HG02588 (cell line): ENCODE data around the gene ABCG4.
"Not testable (repeated sequence)": the region's sequence is repeated elsewhere in the genome, so short reads cannot be mapped to it uniquely, and the experiment has no call there.

Source experiments
- ATAC-seq: cut with Tn5 transposase; IDR thresholded peaks from one replicate; pipeline ENCODE4 v1.9.1; 2021; ENCODE audit warnings: mild to moderate bottlenecking, moderate library complexity; ENCODE audit not compliant: unreplicated experiment

Gene ABCG4

DNA sequence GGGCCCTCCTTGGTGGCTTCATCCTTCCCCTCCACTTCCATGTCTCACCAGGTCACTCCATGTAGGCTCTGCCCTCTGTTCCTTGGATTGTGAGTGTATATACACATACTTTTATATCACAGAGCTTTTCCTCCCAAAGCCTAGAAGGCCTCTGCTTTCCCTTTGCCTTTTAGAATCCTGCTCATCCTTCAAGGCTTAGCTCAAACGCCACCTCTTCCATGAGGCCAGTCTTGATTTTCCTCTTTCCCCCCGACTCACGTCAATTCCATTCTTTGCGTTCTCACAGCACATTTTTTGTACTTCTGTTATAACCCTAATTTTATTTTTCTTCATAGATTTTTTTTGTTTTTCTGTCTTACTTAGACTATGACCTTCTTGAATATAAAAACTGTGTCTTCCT lies 3.8 kb downstream of the ABCG4 start:
- ATAC-seq, result no peak

DNA sequence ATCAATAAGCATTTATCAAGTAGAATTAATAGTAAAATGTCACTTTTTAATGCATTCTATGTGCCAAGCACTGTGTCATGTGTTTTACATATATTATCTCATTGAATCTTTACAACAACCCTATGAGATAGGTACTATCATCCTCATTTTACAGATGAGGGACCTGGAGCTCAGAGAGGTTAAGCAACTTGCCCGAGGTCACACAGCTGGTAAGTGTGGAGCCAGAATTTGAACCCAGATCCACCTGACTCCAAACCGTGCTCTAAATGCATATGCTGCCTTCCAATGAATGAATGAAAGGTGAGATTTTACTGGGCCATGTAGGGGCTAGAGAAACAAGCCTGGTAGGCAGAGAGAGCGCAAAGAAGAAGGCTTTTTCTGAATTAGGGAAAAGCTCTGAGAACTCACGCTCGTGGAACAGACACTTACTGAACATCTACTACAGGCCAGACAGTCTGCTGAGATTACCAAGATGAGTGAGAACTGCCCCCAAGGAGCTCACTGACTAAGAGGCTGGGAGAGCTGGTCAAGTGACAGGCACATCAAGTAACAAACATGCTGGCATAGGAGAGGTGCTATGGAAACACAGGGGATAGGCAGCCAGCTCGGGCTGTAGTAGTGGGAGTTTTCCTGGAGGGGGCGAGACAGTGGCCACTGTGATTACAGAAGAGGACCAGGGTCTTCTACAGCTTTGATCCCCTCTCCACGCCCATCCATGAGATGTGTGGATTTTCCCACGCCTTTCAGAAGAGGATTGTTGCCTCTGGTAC lies 4.4 kb downstream of the ABCG4 start:
- no peak for ATAC-seq

DNA sequence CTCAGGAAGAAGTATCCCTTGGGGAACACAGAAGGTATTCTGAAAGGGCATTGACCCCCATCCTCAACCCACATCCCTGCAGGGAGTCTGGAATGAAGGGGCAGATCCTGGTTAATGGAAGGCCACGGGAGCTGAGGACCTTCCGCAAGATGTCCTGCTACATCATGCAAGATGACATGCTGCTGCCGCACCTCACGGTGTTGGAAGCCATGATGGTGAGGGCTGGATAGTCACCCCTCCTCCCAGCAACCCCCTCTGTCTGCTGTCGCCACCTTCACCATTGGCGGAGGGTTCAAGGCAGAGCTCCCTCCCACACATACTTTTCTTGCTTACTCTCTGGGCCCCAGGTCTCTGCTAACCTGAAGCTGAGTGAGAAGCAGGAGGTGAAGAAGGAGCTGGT lies 5.3 kb downstream of the ABCG4 start:
- no peak for ATAC-seq

DNA sequence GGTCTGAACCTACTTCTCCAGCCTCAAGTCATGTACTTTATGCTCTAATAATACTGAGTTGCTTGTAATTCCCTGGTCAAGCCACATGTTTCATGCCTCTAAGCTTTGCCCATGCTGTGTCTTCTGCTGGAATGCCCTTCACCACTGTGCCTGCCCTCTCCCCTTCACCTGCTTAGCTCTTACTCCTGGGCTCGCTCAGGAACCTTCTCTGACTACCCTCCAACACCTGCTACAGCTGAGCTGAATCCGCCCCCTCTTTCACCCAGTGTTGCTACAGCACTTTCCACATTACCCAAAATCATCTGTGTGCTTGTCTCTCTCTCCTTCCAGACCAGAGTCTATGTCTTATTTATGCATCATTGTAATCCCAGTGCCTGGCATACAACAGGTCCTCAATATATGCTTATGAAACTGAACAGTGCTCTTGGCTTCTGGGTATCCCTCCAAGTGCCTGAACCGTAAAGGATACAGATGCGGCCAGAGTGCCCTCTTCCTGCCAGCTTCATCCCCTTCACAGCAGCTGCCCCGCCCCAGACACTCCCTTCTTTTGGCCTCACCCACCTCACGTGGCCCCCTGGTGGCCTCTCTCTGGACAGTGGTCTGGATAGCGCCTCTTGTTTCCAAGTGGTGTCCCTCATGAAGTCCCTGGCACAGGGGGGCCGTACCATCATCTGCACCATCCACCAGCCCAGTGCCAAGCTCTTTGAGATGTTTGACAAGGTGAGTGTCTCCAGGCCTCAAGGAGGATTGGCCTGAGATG lies 7.1 kb downstream of the ABCG4 start:
- ATAC-seq, result no peak

DNA sequence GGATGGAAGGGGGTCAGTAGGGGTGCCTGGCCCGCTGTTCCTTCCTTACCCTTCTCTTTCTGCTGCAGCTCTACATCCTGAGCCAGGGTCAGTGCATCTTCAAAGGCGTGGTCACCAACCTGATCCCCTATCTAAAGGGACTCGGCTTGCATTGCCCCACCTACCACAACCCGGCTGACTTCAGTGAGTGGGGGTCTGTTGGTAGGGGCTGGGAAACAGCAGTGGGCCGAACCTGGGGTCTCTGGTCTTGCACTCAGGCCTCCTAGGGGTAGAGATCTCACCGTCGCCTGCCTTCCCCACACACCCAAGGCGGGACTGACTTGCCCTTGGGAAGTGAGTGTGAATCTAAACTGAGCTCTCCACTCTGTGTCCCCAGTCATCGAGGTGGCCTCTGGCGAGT lies 7.6 kb downstream of the ABCG4 start:
- ATAC-seq, result no peak

DNA sequence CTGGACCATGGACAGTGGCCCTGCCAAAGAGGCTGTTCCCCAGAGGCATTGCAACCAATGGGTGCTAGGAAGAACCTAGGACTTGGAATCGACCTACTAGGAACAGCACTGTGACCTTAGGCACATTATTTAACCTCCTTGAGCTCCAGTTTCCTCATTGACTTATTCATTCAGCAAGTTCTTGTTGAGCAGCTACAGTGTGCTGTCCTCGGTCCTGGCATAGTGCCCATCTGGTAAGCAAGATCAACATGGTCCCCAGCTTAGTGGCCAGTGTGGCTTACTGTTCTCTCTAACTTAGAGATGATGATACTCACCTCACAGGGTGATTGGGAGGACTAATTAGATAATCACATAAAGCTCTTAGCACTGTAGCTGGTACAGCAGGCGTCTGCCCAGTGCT lies 8.2 kb downstream of the ABCG4 start:
- ATAC-seq, result no peak

DNA sequence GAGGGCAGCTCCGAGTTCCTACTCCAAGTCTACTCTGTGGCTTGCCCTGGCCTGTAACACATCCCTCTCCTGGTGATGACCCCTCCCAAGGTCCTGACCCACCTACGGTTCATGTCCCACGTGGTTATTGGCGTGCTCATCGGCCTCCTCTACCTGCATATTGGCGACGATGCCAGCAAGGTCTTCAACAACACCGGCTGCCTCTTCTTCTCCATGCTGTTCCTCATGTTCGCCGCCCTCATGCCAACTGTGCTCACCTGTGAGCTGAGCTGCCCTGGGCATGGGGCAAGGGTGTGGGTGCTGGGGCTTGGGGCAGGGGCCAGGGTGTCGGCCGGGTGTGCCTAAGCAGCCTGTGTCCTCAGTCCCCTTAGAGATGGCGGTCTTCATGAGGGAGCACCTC lies 9.6 kb downstream of the ABCG4 start:
- no peak for ATAC-seq

DNA sequence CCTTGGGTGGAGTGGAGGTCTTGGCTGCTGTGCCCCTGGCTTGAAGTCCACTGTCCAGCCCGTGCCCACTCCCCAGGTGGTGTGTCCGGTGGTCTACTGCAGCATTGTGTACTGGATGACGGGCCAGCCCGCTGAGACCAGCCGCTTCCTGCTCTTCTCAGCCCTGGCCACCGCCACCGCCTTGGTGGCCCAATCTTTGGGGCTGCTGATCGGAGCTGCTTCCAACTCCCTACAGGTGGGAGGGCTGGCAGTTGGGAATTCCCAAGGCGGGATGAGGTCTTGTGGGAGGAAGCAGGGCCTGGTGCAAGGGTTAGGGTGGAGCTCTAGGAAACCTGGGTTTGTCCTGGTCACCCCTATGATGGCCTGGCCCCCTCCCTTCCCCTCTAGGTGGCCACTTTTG lies 11.3 kb downstream of the ABCG4 start:
- no peak for ATAC-seq

DNA sequence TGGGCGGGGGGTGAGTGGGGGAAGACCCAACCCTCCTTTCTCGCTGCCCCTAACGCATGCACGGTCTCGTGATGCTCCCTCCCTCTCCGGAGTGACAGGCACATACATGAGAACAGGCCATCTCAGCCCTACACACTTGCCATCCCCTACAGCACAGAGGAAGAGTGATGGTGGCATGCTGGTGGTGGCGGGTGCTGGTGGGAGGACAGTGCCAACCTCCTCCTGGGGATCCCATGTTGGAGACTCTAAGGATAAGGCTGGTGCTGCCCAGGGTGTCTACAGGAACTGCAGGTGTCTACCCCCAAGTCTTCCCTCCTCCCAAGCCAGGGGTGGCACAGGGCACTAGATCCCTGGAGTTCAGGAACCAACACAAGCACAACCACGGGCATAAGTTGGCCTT lies 13.0 kb downstream of the ABCG4 start:
- ATAC-seq, result no peak

DNA sequence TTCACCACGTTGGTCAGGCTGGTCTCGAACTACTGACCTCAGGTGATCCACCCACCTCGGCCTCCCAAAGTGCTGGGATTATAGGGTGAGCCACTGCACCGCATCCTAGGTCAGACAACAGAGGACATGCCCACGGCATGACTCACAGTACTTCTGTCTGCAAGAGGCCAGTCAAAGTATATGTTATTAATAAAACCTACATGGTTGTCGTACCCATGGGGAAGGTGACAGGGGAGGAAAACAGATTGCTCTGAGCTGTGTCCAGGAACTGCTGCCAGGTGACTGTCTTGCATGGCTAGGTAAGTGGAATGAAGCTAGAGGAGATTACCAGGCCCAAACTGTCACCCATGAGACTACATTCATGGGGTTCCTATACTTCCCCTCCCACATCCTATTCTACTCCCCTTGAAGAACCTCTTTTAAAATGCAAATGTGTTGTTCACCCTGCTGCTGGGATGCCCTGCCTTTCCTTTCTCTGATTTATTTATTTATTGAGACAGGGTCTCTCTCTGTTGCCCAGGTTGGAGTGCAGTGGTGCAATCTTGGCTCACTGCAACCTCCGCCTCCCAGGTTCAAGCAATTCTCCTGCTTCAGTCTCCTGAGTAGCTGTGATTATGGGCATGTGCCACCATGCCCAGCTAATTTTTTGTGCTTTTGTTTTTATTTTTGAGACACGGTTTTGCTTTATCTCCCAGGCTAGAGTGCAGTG lies 17.7 kb downstream of the ABCG4 start:
- no peak for ATAC-seq

DNA sequence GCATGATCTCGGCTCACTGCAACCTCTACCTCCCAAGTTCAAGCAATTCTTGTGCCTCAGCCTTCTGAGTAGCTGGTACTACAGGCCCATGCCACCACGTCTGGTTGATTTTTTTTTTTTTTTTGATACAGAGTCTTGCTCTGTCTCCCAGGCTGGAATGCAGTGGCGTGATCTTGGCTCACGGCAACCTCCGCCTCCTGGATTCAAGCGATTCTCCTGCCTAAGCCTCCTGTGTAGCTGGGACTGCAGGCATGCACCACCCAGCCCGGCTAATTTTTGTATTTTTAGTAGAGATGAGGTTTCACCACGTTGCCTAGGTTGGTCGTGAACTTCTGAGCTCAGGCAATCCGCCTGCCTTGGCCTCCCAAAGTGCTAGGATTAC lies 18.2 kb downstream of the ABCG4 start:
- ATAC-seq, result not testable (repeated sequence)

DNA sequence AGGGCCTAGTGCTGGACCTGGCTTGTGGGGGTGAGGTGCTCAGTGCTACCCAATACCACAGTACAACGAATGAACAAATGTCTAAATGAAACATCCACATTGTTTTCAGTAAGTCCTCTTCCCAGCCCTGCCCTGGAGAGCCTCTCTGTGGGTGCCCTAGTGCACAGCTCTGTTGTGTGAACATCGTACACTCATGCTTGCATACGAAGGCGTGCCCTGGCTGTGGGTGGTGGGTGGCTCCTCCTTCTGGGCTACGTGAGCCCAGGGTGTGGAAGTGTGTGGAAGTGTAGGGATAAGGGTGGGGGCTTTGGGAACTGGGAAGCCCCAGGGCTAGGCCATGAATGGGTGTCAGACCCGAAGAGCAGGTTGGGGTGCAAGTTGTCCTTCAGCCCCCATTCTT lies 19.1 kb downstream of the ABCG4 start:
- no peak for ATAC-seq

DNA sequence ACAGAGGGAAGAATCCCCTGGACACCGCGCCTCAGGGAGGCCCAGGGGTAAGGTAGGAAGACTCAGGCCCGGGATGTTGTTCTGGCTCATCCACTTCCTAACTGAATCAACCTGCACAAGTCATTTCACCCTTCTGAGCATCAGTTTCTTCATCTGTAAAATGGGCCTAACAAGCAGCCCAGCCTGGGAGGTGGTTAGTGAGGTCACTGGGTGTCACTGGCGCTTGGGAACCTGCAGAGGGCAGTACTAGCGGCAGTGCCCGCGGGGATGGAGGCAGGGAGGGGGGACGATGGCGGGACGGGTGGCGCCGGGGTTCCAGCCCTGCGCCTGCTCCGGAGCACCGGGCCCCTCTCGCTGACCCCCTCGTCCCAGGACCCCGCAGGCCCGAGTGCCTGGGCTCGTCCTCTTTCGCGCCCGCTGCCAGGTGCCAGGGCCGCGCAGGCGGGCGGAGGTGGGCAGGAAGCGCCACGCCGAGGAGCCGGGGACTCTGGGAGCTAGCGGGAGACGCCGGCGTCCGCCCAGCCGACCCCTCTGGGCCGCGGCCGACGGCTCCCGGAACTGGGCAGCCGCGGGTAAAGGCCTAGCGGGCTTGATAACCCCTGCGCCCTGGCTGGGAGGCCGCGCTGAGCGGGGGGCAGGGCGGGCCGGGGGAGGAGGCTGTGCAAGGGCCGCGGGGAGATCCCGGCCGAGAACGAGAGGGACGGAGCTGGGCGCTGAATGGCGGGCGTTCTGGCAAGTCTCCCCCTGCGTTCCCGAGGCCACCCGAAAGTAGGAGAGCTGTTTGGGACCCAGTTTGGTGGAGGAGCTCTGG lies 19.8 kb downstream of the ABCG4 start, which contains the start of gene NLRX1:
Gene NLRX1, plus strand, starts transcription at position 255 of the 811 bp plus-strand sequence. CDS start 2,679 bp downstream, outside the sequence.
- peak; percentile 88 for ATAC-seq

DNA sequence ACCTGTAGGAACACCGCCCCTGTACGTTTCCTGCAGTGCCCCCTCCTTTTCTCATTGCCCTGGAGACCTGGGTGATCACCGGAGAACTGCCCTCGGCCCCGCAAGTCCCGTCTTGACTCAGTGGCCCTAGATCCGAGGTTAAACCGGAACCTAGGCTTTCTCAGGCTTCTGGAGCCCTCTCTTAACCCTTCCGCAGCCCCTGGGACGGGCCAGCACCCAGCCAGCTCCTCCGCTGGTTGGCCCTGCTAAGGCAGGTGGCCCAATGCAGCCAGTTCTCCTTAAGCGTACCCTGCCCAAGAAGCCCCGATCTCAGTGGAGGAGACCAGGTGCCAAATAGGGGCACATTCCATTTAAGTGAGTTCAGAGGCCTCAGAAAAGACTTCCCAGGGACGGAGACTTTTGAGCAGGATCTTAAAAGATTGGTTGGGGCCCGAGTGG lies 20.4 kb downstream of the ABCG4 start:
- no peak for ATAC-seq

DNA sequence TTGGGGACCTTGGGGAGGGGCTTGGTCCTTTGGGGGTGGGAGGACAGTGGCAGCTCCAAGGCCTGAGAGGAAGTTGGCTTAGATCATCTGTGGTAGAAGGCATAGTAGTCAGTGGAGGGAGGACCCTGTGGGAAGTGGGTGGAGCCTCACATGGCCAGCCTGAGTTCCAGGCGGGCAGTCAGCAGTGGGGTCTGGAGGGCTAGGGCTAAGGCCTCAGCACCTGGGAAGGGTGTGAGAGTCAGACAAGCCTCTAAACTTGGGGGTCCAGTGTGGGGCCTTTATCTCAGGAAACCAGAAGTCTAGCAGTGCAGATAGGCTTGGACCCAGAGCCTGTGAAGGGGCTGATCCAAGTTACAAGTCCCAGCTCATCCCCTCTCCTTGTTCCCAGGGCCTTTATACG lies 23.7 kb downstream of the ABCG4 start:
- no peak for ATAC-seq

DNA sequence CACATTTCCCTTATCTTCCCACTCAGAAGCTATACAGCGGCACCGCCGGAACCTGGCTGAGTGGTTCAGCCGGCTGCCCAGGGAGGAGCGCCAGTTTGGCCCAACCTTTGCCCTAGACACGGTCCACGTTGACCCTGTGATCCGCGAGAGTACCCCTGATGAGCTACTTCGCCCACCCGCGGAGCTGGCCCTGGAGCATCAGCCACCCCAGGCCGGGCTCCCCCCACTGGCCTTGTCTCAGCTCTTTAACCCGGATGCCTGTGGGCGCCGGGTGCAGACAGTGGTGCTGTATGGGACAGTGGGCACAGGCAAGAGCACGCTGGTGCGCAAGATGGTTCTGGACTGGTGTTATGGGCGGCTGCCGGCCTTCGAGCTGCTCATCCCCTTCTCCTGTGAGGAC lies 24.6 kb downstream of the ABCG4 start:
- no peak for ATAC-seq

DNA sequence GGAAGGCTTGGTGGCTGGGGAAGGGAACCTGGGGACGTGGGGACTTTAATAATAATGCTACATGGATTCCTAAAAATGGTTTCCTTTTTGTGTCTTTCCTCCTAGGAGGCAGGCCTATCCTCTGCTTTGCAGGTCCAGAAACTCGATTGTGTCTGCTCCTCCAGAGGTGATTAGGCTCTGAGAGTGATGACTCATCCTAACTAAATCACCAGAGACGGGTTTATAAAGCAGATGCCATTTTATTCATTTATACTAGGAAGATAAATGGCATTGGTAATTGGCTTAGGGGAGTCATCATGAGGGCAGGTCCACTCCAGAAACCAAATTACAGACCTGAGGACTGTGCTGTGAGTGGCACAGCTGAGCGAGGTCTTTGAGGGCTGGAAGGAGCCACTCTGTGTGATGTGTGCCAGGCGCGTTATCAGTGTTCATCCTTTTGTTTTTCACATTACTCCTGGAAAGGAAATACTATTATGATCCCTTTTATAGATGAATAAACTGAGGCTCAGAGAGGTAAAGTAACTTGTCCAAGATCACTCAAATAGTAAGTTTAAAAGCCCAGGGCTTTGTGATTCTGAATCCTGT lies 26.7 kb downstream of the ABCG4 start:
- ATAC-seq, result no peak

DNA sequence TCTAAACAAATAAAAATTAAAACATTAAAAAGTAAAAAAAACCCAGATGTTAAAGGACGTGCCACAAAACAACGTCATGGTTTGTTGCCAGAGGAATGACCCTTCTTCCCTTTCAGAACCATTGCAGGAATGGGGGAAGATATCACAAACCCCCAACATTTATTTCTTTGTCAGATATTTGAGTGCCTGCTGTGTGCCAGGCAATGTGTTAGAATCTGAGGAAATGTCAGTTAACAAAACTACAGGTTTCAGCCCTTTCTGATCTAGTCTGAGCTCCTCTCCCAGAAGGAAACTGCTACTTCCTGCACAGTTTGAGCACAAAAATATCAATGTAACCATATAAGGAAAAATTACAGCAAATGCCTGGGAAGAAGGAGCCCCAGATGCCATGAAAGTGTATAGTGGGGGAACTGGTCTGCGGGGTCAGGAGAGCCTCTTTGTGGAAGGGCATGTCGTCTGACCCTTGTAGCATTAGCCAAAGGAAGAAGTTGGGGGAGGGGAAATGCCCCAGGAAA lies 29.4 kb downstream of the ABCG4 start:
- ATAC-seq, result no peak

DNA sequence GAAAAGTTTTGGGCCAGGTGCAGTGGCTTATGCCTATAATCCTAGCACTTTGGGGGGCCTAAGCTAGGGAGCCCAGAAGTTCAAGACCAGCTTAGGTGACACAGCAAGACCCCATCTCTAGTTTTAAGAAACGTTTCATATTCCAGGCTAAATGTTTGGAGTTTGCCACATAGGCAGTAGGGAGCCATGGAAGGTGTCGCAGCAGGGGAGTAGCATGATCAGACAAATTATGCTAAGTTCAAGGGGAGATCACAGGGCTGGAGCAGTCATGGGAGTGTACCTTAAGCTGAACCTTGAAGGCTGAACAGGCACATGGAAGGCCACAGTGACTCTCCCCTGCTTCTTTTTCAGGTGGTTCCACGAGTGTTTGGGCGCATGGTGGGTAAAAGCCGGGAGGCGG lies 30.5 kb downstream of the ABCG4 start:
- no peak for ATAC-seq

DNA sequence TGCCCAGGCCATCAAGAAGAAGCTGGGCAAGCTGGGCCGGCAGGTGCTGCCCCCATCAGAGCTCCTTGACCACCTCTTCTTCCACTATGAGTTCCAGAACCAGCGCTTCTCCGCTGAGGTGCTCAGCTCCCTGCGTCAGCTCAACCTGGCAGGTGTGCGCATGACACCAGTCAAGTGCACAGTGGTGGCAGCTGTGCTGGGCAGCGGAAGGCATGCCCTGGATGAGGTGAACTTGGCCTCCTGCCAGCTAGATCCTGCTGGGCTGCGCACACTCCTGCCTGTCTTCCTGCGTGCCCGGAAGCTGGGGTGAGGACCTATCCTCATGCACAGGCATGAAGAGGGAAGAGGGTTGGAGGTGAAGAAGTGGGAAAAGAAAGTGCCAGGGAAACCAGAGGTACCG lies 31.1 kb downstream of the ABCG4 start:
- no peak for ATAC-seq
